HUES6 (cell line): Measurements from ENCODE around the gene LIMS3.
"Not testable (repeated sequence)": the region's sequence is repeated elsewhere in the genome, so short reads cannot be mapped to it uniquely, and the experiment has no call there.

Experiments used
- H3K27ac ChIP-seq: 2 replicates; pipeline ENCODE4 v1.7.0; 2013; ENCODE audit warnings: low read depth, mild to moderate bottlenecking, low read length, inconsistent platforms
- H3K27me3 ChIP-seq: 2 replicates; pipeline ENCODE4 v1.6.1; 2013; ENCODE audit warnings: low read length; ENCODE audit not compliant: control insufficient read depth, insufficient read depth
- H3K36me3 ChIP-seq: 2 replicates; pipeline ENCODE4 v1.6.1; 2013; ENCODE audit warnings: low read length; ENCODE audit not compliant: control insufficient read depth, insufficient read depth
- H3K4me1 ChIP-seq: 2 replicates; pipeline ENCODE4 v1.6.1; 2013; ENCODE audit warnings: low read length; ENCODE audit not compliant: control insufficient read depth, insufficient read depth
- H3K4me3 ChIP-seq: 2 replicates; pipeline ENCODE4 v1.5.1; 2013; ENCODE audit warnings: low read depth, low read length
- H3K9ac ChIP-seq: one replicate; pipeline ENCODE4 v1.6.1; 2013; ENCODE audit warnings: mild to moderate bottlenecking, low read length
- H3K9me3 ChIP-seq: 2 replicates; pipeline ENCODE4 v1.6.1; 2013; ENCODE audit warnings: low read depth, low read length; ENCODE audit not compliant: control insufficient read depth, insufficient read depth

Gene LIMS3

GRCh38 chr2:109969864-109970263, 71.4 kb downstream of the LIMS3 start:
- not testable (repeated sequence) for H3K36me3 ChIP-seq, H3K4me3 ChIP-seq, H3K4me1 ChIP-seq, H3K9ac ChIP-seq, H3K27ac ChIP-seq, H3K9me3 ChIP-seq, H3K27me3 ChIP-seq

- H3K27ac ChIP-seq, H3K4me1 ChIP-seq, H3K9me3 ChIP-seq, H3K36me3 ChIP-seq, H3K27me3 ChIP-seq, H3K4me3 ChIP-seq, H3K9ac ChIP-seq: not testable (repeated sequence)
Observed at GRCh38 chr2:109971710-109972109, 73.2 kb downstream of the LIMS3 start.
